Subcutaneous adipose tissue (tissue), 4 donors: ENCODE results near the gene MILR1. TPM values are rescaled to one million over a fixed set of nuclear protein-coding genes. Genes with fewer than 3 reads are reported as not detected.

ENCODE experiments used
- total RNA-seq, 4 donors: library from RNA; depleted of rRNA; stranded (reverse); fragments of >200 nt; gene quantifications; one replicate each; pipeline ENCODE4 v1.1.0, GENCODE V29; 2016
- TF ChIP-seq, protein P1 (sequence below): fragments of 450-650 bp; IDR thresholded peaks from one replicate; pipeline ENCODE4 v1.5.1; 2016; ENCODE audit warnings: low read depth, mild to moderate bottlenecking, control low read depth, antibody characterized with exemption, moderate library complexity

Gene MILR1
- total RNA-seq, result 10 to 100 TPM in 3 of 4 donors, 1 to 10 TPM in 1; 9.9 to 39.6 (median 14.6) TPM

DNA sequence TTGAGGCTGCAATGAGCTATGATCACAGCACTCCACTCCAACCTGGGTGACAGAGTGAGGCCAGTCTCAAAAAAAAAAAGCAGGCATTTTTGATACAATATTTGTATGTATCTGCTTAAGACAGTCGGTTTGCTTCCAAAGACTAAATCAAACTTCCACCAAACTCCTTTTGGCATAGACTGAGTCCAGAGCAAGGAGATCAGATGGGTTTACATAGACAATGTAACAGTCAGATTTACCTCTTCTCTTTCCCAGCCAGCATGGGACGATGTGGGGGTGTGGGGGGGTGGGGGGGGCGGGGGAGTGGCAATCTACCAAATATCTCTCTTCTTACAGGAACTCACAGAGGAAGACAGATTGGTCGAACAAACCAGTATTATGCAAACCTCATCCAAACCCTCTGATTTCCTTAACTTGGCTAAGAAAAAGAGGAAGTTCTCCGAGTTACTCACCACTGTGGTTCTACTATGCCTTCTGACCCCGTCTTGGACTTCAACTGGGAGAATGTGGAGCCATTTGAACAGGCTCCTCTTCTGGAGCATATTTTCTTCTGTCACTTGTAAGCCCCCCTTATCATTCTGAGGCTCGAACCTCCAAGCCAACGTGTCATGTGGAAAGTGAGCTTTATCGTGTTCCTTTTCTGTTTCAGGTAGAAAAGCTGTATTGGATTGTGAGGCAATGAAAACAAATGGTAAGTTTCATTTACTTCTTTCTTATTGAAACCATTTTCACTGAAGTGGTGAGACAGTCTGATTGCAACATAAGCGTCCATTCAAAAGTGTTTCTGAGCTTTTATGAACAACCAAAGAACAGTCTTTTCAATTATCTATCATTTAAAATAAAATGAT lies at the start of gene MILR1:
Gene MILR1 (plus strand): TSS at position 451 of the 848 bp plus-strand sequence. CDS start 54 bp downstream, at position 505.
- TF ChIP-seq, protein P1, sequence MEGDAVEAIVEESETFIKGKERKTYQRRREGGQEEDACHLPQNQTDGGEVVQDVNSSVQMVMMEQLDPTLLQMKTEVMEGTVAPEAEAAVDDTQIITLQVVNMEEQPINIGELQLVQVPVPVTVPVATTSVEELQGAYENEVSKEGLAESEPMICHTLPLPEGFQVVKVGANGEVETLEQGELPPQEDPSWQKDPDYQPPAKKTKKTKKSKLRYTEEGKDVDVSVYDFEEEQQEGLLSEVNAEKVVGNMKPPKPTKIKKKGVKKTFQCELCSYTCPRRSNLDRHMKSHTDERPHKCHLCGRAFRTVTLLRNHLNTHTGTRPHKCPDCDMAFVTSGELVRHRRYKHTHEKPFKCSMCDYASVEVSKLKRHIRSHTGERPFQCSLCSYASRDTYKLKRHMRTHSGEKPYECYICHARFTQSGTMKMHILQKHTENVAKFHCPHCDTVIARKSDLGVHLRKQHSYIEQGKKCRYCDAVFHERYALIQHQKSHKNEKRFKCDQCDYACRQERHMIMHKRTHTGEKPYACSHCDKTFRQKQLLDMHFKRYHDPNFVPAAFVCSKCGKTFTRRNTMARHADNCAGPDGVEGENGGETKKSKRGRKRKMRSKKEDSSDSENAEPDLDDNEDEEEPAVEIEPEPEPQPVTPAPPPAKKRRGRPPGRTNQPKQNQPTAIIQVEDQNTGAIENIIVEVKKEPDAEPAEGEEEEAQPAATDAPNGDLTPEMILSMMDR, result no peak

- TF ChIP-seq, protein P1, result no peak
Measured at GRCh38 chr17:64399767-64400156, 49.2 kb upstream of the MILR1 start.

GRCh38 chr17:64400642-64401041 lies 48.3 kb upstream of the MILR1 start:
- TF ChIP-seq, protein P1, result no peak

DNA sequence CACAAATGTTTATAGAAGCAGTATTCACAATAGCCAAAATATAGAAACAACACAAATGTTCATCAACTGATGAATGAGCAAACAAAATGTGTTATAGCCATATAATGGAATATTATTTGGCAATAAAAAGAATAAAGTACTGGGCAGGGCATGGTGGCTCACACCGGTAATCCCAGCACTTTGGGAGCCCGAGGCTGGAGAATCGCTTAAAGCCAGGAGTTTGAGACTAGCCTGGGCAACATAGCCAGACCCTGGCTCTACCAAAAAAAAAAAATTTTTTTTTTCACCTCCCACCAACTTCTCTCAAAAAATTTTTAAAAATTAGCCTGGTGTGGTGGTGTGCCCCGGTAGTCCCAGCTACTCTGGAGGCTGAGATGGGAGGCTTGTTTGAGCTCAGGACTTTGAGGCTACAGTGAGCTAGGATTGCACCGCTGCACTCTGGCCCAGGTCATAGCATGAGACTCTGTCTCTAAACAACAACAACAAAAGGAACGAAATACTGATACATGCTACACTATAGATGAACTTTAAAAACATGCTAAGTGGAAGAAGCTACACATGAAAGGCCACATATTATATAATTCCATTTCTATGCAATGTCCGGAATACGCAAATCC lies 47.6 kb upstream of the MILR1 start:
- TF ChIP-seq, protein P1, result no peak

DNA sequence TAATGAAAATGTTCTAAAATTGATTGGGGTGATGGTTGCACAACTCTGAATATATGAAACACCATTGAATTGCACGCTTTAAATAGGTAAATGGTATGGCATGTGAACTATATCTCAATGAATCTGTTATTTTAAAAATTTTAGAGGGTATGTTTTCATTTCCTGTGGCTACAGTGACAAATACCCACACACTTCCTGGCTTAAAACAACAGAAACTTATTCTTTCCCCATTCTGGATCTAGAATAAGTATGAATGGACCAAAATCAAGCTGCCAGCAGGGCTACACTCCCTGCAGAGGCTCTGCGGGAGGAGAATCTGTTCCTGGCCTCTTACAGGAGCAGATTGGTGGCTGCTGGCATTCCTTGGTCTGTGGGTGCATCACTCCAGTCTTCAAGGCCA lies 47.0 kb upstream of the MILR1 start:
- TF ChIP-seq, protein P1, result no peak

- TF ChIP-seq, protein P1, result no peak
Measured at GRCh38 chr17:64402469-64402868, 46.4 kb upstream of the MILR1 start.

DNA sequence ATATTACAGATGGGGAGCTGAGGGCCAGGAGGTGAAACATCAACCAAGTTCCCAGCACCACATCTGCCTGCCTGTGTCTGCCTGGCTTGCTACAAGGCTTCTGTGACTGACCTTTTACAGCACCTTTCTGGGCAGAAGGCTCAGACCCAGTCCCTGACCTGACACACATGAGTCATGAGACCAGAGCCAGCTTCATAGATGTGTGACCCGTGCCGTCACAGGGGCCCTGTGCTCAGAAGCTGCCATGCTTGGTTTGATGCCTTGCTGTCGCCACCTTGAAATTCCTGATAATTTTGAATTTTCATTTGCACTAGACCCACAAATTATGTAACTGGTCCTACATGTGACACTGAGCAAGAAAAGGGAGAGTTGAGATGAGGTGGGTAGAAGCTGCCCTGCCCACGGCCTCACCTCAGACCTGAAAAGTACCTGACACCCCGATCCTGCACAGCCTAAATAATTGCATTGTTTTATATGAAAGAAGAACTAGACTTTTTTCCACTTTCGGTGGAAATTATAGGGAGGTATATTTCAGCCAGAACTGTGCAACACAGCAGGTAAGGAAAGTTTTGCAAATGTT lies 44.9 kb upstream of the MILR1 start:
- TF ChIP-seq, protein P1, result no peak
